GM12878 (cell line): ENCODE measurements around the gene BACE2. TPM values are rescaled to one million over a fixed set of nuclear protein-coding genes. Genes with fewer than 3 reads are reported as not detected.

Experiments
- ATAC-seq: fragments of 200-7000 bp; cut with Tn5 transposase; 3 replicates; pipeline ENCODE4 v1.9.1; 2020; ENCODE audit warnings: mild to moderate bottlenecking, moderate library complexity
- BruUV-seq: library from RNA; stranded (reverse); fragments of 400-500 nt; replicated peaks from 2 replicates; lab custom pipeline; 2021; lab: Mats Ljungman, UMichigan
- CTCF ChIA-PET: fragments of 300-600 bp; sonication (Branson Sonifier 250); formaldehyde crosslinking; extraction: SDS; loops from one replicate; lab custom pipeline; 2021; ENCODE audit warnings: inconsistent platforms; lab: Yijun Ruan, JAX
- POLR2A ChIA-PET: fragments of 350-600 bp; formaldehyde crosslinking; extraction: SDS; loops from one replicate; lab custom pipeline; 2021; ENCODE audit warnings: inconsistent platforms; lab: Charles Lee
- RAD21 ChIA-PET: fragments of 300-600 bp; sonication (Branson Sonifier 250); formaldehyde crosslinking; loops from one replicate; lab custom pipeline; 2023; ENCODE audit warnings: antibody characterized with exemption; ENCODE audit not compliant: unreplicated experiment; lab: Charles Lee
- SMC1A ChIA-PET: fragments of 300-600 bp; sonication (Branson Sonifier 250); formaldehyde crosslinking; loops from one replicate; lab custom pipeline; 2023; ENCODE audit not compliant: unreplicated experiment, uncharacterized antibody; lab: Charles Lee
- DNase-seq: peaks from one replicate; pipeline ENCODE4 v3.0.0-alpha.2; 2011; ENCODE audit warnings: low read depth, low spot score
- FAIRE-seq: peaks from 3 replicates; lab custom pipeline; 2011; peaks lifted over from hg19 to GRCh38; lab: Jason Lieb, UNC
- H2AFZ ChIP-seq: 2 replicates; pipeline ENCODE4 v1.6.0; 2011; ENCODE audit warnings: low read depth, low read length, control low read depth; ENCODE audit not compliant: control insufficient read depth
- H3K27ac ChIP-seq: 2 replicates; pipeline ENCODE4 v1.5.1; 2011; ENCODE audit warnings: control low read depth; ENCODE audit not compliant: control insufficient read depth, insufficient read depth
- H3K27me3 ChIP-seq, 2 experiments: replicated peaks in 1 of 2; 2 replicates each; pipeline versions ENCODE4 v1.6.0 to v1.6.1; 2011; ENCODE audit warnings: low read length in 1 of 2; ENCODE audit not compliant: control insufficient read depth in 2 of 2, insufficient read depth in 2 of 2
- H3K36me3 ChIP-seq, 2 experiments: 2 replicates each; pipeline ENCODE4 v1.5.1; 2011; ENCODE audit warnings: low read length in 1 of 2; ENCODE audit not compliant: control insufficient read depth in 2 of 2, insufficient read depth in 2 of 2
- H3K4me1 ChIP-seq: 2 replicates; pipeline ENCODE4 v1.6.1; 2011; ENCODE audit warnings: mild to moderate bottlenecking, low read length, moderate library complexity, mixed read lengths; ENCODE audit not compliant: control insufficient read depth, insufficient read depth
- H3K4me2 ChIP-seq: 2 replicates; pipeline ENCODE4 v1.6.0; 2011; ENCODE audit warnings: control low read depth; ENCODE audit not compliant: control insufficient read depth, insufficient read depth
- H3K4me3 ChIP-seq: fragments of 200-600 bp; sonication (generic); 2 replicates; pipeline ENCODE4 v1.5.1; 2016
- H3K79me2 ChIP-seq: 2 replicates; pipeline ENCODE4 v1.6.0; 2011; ENCODE audit warnings: low read length; ENCODE audit not compliant: control insufficient read depth, insufficient read depth
- H3K9ac ChIP-seq: 2 replicates; pipeline ENCODE4 v1.8.0; 2011; ENCODE audit warnings: low read length, control low read depth, mixed read lengths; ENCODE audit not compliant: control insufficient read depth, insufficient read depth
- H3K9me3 ChIP-seq: replicated peaks from 3 replicates; pipeline ENCODE4 v1.5.1; 2011; ENCODE audit warnings: mild to moderate bottlenecking, low read length; ENCODE audit not compliant: control insufficient read depth, insufficient read depth
- H4K20me1 ChIP-seq: 2 replicates; pipeline ENCODE4 v1.6.0; 2011; ENCODE audit not compliant: control insufficient read depth, insufficient read depth
- CBX3 ChIP-seq: fragments of 200-600 bp; sonication (generic); IDR thresholded peaks from 2 replicates; pipeline ENCODE4 v1.6.1; 2016; ENCODE audit warnings: low read depth, borderline replicate concordance
- ETV6 ChIP-seq, 2 experiments: fragments of 450-650 bp in 1 of 2; IDR thresholded peaks in 1 of 2; conservative IDR thresholded peaks in 1 of 2; 2 replicates each; pipeline ENCODE4 v1.6.1; 2014; ENCODE audit warnings: antibody characterized with exemption in 1 of 2, borderline replicate concordance in 1 of 2, low read depth in 1 of 2, mild to moderate bottlenecking in 1 of 2, moderate library complexity in 1 of 2
- NR2F1 ChIP-seq: fragments of 450-650 bp; conservative IDR thresholded peaks from 2 replicates; pipeline ENCODE4 v1.6.1; 2017; ENCODE audit warnings: mild to moderate bottlenecking
- PML ChIP-seq: IDR thresholded peaks from 2 replicates; pipeline ENCODE4 v1.6.1; 2012; ENCODE audit warnings: low read length, inconsistent platforms
- RCOR1 ChIP-seq: conservative IDR thresholded peaks from 2 replicates; pipeline ENCODE4 v1.6.1; 2012; ENCODE audit warnings: low read depth, low read length, improper control_type of control experiment
- ZNF622 ChIP-seq: fragments of 450-650 bp; IDR thresholded peaks from 2 replicates; pipeline ENCODE4 v1.6.1; 2017; ENCODE audit warnings: mild to moderate bottlenecking, inconsistent platforms
- WGBS: methylation state at CpG from one replicate; pipeline ENCODE4 v1.1.6; 2016; ENCODE audit warnings: low lambda C conversion rate; ENCODE audit not compliant: insufficient replicate concordance, insufficient coverage; ENCODE audit errors: missing lambda C conversion rate; 5-methylcytosine and 5-hydroxymethylcytosine counted together
- in situ Hi-C: fragments of 300-500 bp; cut with MboI; formaldehyde crosslinking; loops from 9 replicates; pipeline ENCODE4 v1.14.3; 2018; ENCODE audit warnings: mixed read lengths
- intact Hi-C: fragments of 100-400 bp; cut with micrococcal nuclease; formaldehyde crosslinking; loops from one replicate; pipeline ENCODE4 v1.14.2; 2022; ENCODE audit not compliant: unreplicated experiment
- polyA plus RNA-seq, 11 experiments: library from polyadenylated mRNA; depleted of rRNA in 4 of 11; unstranded in 6 of 11; stranded (reverse) in 5 of 11; fragments of >200 nt; fragmentation: Nextera tagmentation in 4 of 11; fragmentation: Illumina TruSeq in 1 of 11; extraction: Ambion mirVana in 4 of 11; extraction: Trizol in 1 of 11; gene quantifications; 1 replicate in 1 of 11; 2 replicates in 10 of 11; pipeline versions ENCODE4 v1.2.1 to v1.2.3, GENCODE V29; 2011 to 2016; ENCODE audit warnings: inconsistent platforms in 2 of 11, missing spikeins in 2 of 11, low read depth in 1 of 11
- total RNA-seq, 4 experiments: library from RNA; depleted of rRNA in 3 of 4; stranded (reverse); fragments of >200 nt in 3 of 4; fragmentation: Illumina TruSeq in 1 of 4; extraction: Trizol in 1 of 4; gene quantifications; 2 replicates each; pipeline versions ENCODE4 v1.2.1 to v1.2.3, GENCODE V29; 2013 to 2021

Gene BACE2
- total and polyA plus RNA-seq, 10 of the 15 experiments (the other 5 are each of a cell fraction or from before 2014, with no cell fraction given) = 0.04 to 0.69 (median 0.18) TPM; not detected in 5

GRCh38 chr21:41211060-41211805 is 43.3 kb downstream of the BACE2 start (continued):
- no peak for TF ChIP-seq NR2F1
- no peak for TF ChIP-seq CBX3
- no peak for TF ChIP-seq ZNF622
- no peak for TF ChIP-seq RCOR1
- TF ChIP-seq PML = no peak

GRCh38 chr21:41213021-41213420 is 45.1 kb downstream of the BACE2 start:
- no TSS peak for BruUV-seq
- intact Hi-C loops = no loop called here
- Histone ChIP-seq H3K4me3 (no peak overlapping the region), H3K4me2 (no peak overlapping the region)
- DNase-seq = no peak
- no peak for TF ChIP-seq ETV6 (conservative IDR thresholded peaks at IDR 0.05 in 1 of 2, IDR thresholded peaks at IDR 0.05 in 1 of 2; ENCODE audit: borderline replicate concordance in 1 of 2, low read depth in 1 of 2)
- TF ChIP-seq, all 136 proteins: peak for 0
- Histone ChIP-seq H3K79me2 (no peaks in the 10 kb centered on the region), H3K9ac (no peak overlapping the region), H3K27ac (no peak overlapping the region), H3K36me3 (no peaks in the 10 kb centered on the region), H2AFZ (no peak overlapping the region), H3K27me3 (no peaks in the 10 kb centered on the region; a peak in 1 of 4 replicates), H4K20me1 (no peaks in the 10 kb centered on the region), H3K4me1 (no peaks in the 10 kb centered on the region), H3K9me3 (no peaks in the 10 kb centered on the region)
- ChIA-PET RAD21 (no interaction called here), POLR2A (no interaction called here), CTCF (no interaction called here), SMC1A (no interaction called here)
- FAIRE-seq (no peak), ATAC-seq (no peak)
- WGBS = 54% methylated on average over 5 of the region's 5 CpGs
- in situ Hi-C loops = no loop called here
